SK-N-SH treated with all-trans-retinoic acid at 6 μM for 48 hours (cell line): ENCODE measurements around the gene DCTN4.
A peak's percentile ranks its signal among the peaks of the same experiment; 100 is the strongest.

Experiments
- ATAC-seq: fragments of 200-7000 bp; cut with Tn5 transposase; 3 replicates; pipeline ENCODE4 v1.9.1; 2020; ENCODE audit warnings: mild to moderate bottlenecking, moderate library complexity
- ARNTL ChIP-seq: fragments of 450-650 bp; formaldehyde crosslinking; IDR thresholded peaks from 2 replicates; pipeline ENCODE4 v1.5.0; 2020; ENCODE audit warnings: low read depth, mild to moderate bottlenecking, moderate library complexity, borderline replicate concordance
- BACH2 ChIP-seq: fragments of 250-450 bp; sonication (Bioruptor Pico); IDR thresholded peaks from 2 replicates; pipeline ENCODE4 v1.9.0; 2021; ENCODE audit warnings: mild to moderate bottlenecking, borderline replicate concordance
- CSDC2 ChIP-seq: fragments of 250-450 bp; sonication (Bioruptor Pico); IDR thresholded peaks from 2 replicates; pipeline ENCODE4 v1.5.0; 2020; ENCODE audit warnings: mild to moderate bottlenecking, moderate library complexity
- CSRNP3 ChIP-seq: fragments of 250-450 bp; sonication (Bioruptor Pico); IDR thresholded peaks from 2 replicates; pipeline ENCODE4 v1.5.1; 2021; ENCODE audit warnings: mild to moderate bottlenecking, moderate library complexity
- ESRRG ChIP-seq: fragments of 250-450 bp; sonication (Bioruptor Pico); IDR thresholded peaks from 2 replicates; pipeline ENCODE4 v1.6.1; 2021; ENCODE audit warnings: mild to moderate bottlenecking
- GLIS3 ChIP-seq: fragments of 250-450 bp; sonication (Bioruptor Pico); IDR thresholded peaks from 2 replicates; pipeline ENCODE4 v1.5.0; 2020; ENCODE audit warnings: mild to moderate bottlenecking, moderate library complexity
- ISL1 ChIP-seq: fragments of 250-450 bp; sonication (Bioruptor Pico); IDR thresholded peaks from 2 replicates; pipeline ENCODE4 v2.1.2; 2022; ENCODE audit warnings: mild to moderate bottlenecking, moderate library complexity
- OSR1 ChIP-seq: fragments of 250-450 bp; sonication (Bioruptor Pico); IDR thresholded peaks from 2 replicates; pipeline ENCODE4 v1.8.0; 2022; ENCODE audit warnings: moderate library complexity, mild to moderate bottlenecking, inconsistent platforms
- PATZ1 ChIP-seq: fragments of 250-450 bp; sonication (Bioruptor Pico); IDR thresholded peaks from 2 replicates; pipeline ENCODE4 v1.8.0; 2020; ENCODE audit warnings: mild to moderate bottlenecking, moderate library complexity, borderline replicate concordance
- PPARA ChIP-seq: fragments of 250-450 bp; sonication (Bioruptor Pico); IDR thresholded peaks from 2 replicates; pipeline ENCODE4 v1.5.0; 2020; ENCODE audit warnings: mild to moderate bottlenecking, borderline replicate concordance
- RARB ChIP-seq: fragments of 250-450 bp; sonication (Bioruptor Pico); IDR thresholded peaks from 2 replicates; pipeline ENCODE4 v1.8.0; 2021; ENCODE audit warnings: mild to moderate bottlenecking, moderate library complexity
- SNAI2 ChIP-seq: fragments of 250-450 bp; sonication (Bioruptor Pico); IDR thresholded peaks from 2 replicates; pipeline ENCODE4 v1.5.0; 2020; ENCODE audit warnings: mild to moderate bottlenecking, moderate library complexity
- TOX ChIP-seq: fragments of 250-450 bp; sonication (Bioruptor Pico); IDR thresholded peaks from 2 replicates; pipeline ENCODE4 v1.8.0; 2021; ENCODE audit warnings: mild to moderate bottlenecking, moderate library complexity, borderline replicate concordance
- TSHZ2 ChIP-seq: fragments of 250-450 bp; sonication (Bioruptor Pico); IDR thresholded peaks from 2 replicates; pipeline ENCODE4 v1.5.0; 2020; ENCODE audit warnings: mild to moderate bottlenecking, moderate library complexity
- ZC3H10 ChIP-seq: fragments of 250-450 bp; sonication (Bioruptor Pico); IDR thresholded peaks from 2 replicates; pipeline ENCODE4 v1.5.1; 2021; ENCODE audit warnings: mild to moderate bottlenecking, moderate library complexity
- ZFP3 ChIP-seq: fragments of 250-450 bp; sonication (Bioruptor Pico); IDR thresholded peaks from 2 replicates; pipeline ENCODE4 v1.5.0; 2020; ENCODE audit warnings: mild to moderate bottlenecking, moderate library complexity
- ZFP30 ChIP-seq: fragments of 450-650 bp; formaldehyde crosslinking; IDR thresholded peaks from 2 replicates; pipeline ENCODE4 v1.5.0; 2022; ENCODE audit warnings: mild to moderate bottlenecking, moderate library complexity
- ZNF565 ChIP-seq: fragments of 450-650 bp; formaldehyde crosslinking; conservative IDR thresholded peaks from 2 replicates; pipeline ENCODE4 v1.5.0; 2020; ENCODE audit warnings: low read depth, mild to moderate bottlenecking, moderate library complexity
- ZNF70 ChIP-seq: fragments of 450-650 bp; formaldehyde crosslinking; IDR thresholded peaks from 2 replicates; pipeline ENCODE4 v1.5.0; 2020; ENCODE audit warnings: mild to moderate bottlenecking, moderate library complexity
- ZNF8 ChIP-seq: fragments of 450-650 bp; formaldehyde crosslinking; IDR thresholded peaks from 2 replicates; pipeline ENCODE4 v1.5.0; 2020; ENCODE audit warnings: mild to moderate bottlenecking, moderate library complexity
- TF ChIP-seq, protein P1 (sequence below): fragments of 250-450 bp; sonication (Bioruptor Pico); IDR thresholded peaks from 2 replicates; pipeline ENCODE4 v1.5.1; 2020; ENCODE audit warnings: low read depth, mild to moderate bottlenecking, moderate library complexity
- TF ChIP-seq, protein P2 (sequence below): fragments of 250-450 bp; sonication (Bioruptor Pico); IDR thresholded peaks from 2 replicates; pipeline ENCODE4 v1.8.0; 2021; ENCODE audit warnings: low read depth, mild to moderate bottlenecking, moderate library complexity, borderline replicate concordance

Gene DCTN4

GRCh38 chr5:150674341-150674821 is 84.4 kb downstream of the DCTN4 start:
- no peak for ATAC-seq
- TF ChIP-seq BACH2 (CRISPR knock-in tag) (no peak), CSDC2 (CRISPR knock-in tag) (no peak), ISL1 (CRISPR knock-in tag) (0 out of 2 replicates have a peak, but pooled peaks have one; percentile 5), ZNF70 (CRISPR knock-in tag) (no peak)

- TF ChIP-seq GLIS3 (CRISPR knock-in tag): no peak
- no peak for TF ChIP-seq TSHZ2 (CRISPR knock-in tag)
- no peak for TF ChIP-seq ZNF70 (CRISPR knock-in tag)
- TF ChIP-seq, protein P1, sequence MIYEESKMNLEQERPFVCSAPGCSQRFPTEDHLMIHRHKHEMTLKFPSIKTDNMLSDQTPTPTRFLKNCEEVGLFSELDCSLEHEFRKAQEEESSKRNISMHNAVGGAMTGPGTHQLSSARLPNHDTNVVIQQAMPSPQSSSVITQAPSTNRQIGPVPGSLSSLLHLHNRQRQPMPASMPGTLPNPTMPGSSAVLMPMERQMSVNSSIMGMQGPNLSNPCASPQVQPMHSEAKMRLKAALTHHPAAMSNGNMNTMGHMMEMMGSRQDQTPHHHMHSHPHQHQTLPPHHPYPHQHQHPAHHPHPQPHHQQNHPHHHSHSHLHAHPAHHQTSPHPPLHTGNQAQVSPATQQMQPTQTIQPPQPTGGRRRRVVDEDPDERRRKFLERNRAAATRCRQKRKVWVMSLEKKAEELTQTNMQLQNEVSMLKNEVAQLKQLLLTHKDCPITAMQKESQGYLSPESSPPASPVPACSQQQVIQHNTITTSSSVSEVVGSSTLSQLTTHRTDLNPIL (CRISPR knock-in tag): no peak
- no peak for TF ChIP-seq BACH2 (CRISPR knock-in tag)
- TF ChIP-seq PPARA (CRISPR knock-in tag): no peak
- TF ChIP-seq ARNTL (CRISPR knock-in tag): no peak
- no peak for TF ChIP-seq TOX
- TF ChIP-seq ESRRG (CRISPR knock-in tag): no peak
- no peak for TF ChIP-seq CSDC2 (CRISPR knock-in tag)
- no peak for TF ChIP-seq ZFP30
- TF ChIP-seq RARB (CRISPR knock-in tag): no peak
- TF ChIP-seq ISL1 (CRISPR knock-in tag): no peak
- no peak for TF ChIP-seq OSR1 (CRISPR knock-in tag)
- no peak for TF ChIP-seq SNAI2 (CRISPR knock-in tag)
- TF ChIP-seq PATZ1: no peak
- no peak for TF ChIP-seq ZFP3 (CRISPR knock-in tag)
- TF ChIP-seq, protein P2, sequence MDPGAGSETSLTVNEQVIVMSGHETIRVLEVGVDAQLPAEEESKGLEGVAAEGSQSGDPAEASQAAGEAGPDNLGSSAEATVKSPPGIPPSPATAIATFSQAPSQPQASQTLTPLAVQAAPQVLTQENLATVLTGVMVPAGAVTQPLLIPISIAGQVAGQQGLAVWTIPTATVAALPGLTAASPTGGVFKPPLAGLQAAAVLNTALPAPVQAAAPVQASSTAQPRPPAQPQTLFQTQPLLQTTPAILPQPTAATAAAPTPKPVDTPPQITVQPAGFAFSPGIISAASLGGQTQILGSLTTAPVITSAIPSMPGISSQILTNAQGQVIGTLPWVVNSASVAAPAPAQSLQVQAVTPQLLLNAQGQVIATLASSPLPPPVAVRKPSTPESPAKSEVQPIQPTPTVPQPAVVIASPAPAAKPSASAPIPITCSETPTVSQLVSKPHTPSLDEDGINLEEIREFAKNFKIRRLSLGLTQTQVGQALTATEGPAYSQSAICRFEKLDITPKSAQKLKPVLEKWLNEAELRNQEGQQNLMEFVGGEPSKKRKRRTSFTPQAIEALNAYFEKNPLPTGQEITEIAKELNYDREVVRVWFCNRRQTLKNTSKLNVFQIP (CRISPR knock-in tag): no peak
- no peak for TF ChIP-seq CSRNP3 (CRISPR knock-in tag)
- ATAC-seq: no peak
These were observed 85.9 kb downstream of the DCTN4 start for GRCh38 chr5:150672884-150673275.

- peak; percentile 45 for ATAC-seq
- TF ChIP-seq ZNF565 (CRISPR knock-in tag) (no peak), ZFP3 (CRISPR knock-in tag) (no peak), ZC3H10 (no peak), ISL1 (CRISPR knock-in tag) (no peak), RARB (CRISPR knock-in tag) (no peak), ZNF8 (CRISPR knock-in tag) (no peak), OSR1 (CRISPR knock-in tag) (no peak)
- TF ChIP-seq, protein P2 (CRISPR knock-in tag): no peak
These were observed 86.5 kb downstream of the DCTN4 start for GRCh38 chr5:150672237-150672883.
